Ishikawa (cell line): ENCODE results near the gene SP5.

Experiments used
- CEBPB ChIP-seq: IDR thresholded peaks from 2 replicates; pipeline ENCODE4 v1.6.1; 2012
- CREB1 ChIP-seq: IDR thresholded peaks from 2 replicates; pipeline ENCODE4 v1.6.1; 2012; ENCODE audit warnings: low read depth
- EGR1 ChIP-seq: IDR thresholded peaks from 2 replicates; pipeline ENCODE4 v1.6.1; 2012
- EP300 ChIP-seq: IDR thresholded peaks from 2 replicates; pipeline ENCODE4 v1.6.1; 2012; ENCODE audit warnings: borderline replicate concordance
- FOXM1 ChIP-seq: IDR thresholded peaks from 2 replicates; pipeline ENCODE4 v1.6.1; 2012; ENCODE audit warnings: low read depth, borderline replicate concordance
- MAX ChIP-seq: IDR thresholded peaks from 2 replicates; pipeline ENCODE4 v1.6.1; 2012
- NFIC ChIP-seq: IDR thresholded peaks from 2 replicates; pipeline ENCODE4 v1.6.1; 2012
- RAD21 ChIP-seq: IDR thresholded peaks from 2 replicates; pipeline ENCODE4 v1.6.1; 2012; ENCODE audit warnings: low read depth
- TAF1 ChIP-seq: IDR thresholded peaks from 2 replicates; pipeline ENCODE4 v1.6.1; 2012; ENCODE audit warnings: low read depth, mild to moderate bottlenecking
- TCF12 ChIP-seq: IDR thresholded peaks from 2 replicates; pipeline ENCODE4 v1.6.1; 2012; ENCODE audit warnings: low read depth
- TEAD4 ChIP-seq: IDR thresholded peaks from 2 replicates; pipeline ENCODE4 v1.6.1; 2012
- YY1 ChIP-seq: IDR thresholded peaks from 2 replicates; pipeline ENCODE4 v1.6.1; 2012; ENCODE audit warnings: low read depth
- ZBTB7A ChIP-seq: IDR thresholded peaks from 2 replicates; pipeline ENCODE4 v1.6.1; 2012; ENCODE audit warnings: low read depth
- TF ChIP-seq, protein P1 (sequence below): IDR thresholded peaks from 2 replicates; pipeline ENCODE4 v1.6.1; 2012
- TF ChIP-seq, protein P2 (sequence below): IDR thresholded peaks from 2 replicates; pipeline ENCODE4 v1.6.1; 2012; ENCODE audit warnings: low read depth, mild to moderate bottlenecking

Gene SP5

DNA sequence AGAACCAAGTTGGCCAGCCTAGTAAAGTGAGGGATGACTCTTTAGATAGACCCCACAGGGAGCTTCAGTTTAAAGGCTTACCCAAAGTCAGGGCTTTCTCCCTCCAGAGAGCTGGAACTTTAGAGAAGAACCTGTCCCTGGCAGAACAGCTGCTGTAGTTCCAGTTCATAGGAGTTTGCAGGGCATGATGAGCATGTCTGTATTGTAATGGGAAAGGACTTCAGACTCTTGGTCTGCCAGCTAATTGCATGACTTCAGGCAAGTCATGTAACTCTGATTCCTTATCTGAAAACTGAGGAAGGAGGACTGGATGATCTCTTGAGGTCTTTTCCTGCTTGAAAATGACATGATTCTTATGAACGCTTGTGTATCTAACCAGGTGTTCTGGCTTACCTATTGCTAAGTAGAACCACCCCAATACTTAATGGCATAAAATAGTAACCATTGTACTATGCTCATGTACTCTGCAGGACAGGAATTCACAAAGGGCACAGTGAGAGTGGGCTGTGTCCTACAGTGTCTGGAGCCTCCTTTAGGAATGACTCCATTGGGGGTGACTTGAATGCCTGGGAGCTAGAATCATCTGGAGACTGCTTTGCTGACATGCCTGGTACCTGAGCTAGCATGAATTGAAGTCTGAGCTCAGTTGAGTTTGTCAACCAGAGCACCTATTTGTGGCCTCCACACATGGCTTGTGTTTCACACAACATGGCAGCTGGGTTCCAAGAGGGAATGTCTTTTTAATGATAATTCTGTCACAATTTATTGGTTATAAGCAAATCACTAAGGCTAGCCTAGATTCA lies 18.9 kb downstream of the SP5 start:
- TF ChIP-seq ZBTB7A: no peak
- TF ChIP-seq, protein P1, sequence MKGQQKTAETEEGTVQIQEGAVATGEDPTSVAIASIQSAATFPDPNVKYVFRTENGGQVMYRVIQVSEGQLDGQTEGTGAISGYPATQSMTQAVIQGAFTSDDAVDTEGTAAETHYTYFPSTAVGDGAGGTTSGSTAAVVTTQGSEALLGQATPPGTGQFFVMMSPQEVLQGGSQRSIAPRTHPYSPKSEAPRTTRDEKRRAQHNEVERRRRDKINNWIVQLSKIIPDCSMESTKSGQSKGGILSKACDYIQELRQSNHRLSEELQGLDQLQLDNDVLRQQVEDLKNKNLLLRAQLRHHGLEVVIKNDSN: no peak
- TF ChIP-seq TAF1: no peak
- no peak for TF ChIP-seq EGR1
- no peak for TF ChIP-seq TCF12
- no peak for TF ChIP-seq NFIC
- TF ChIP-seq RAD21: no peak
- TF ChIP-seq CREB1: no peak
- TF ChIP-seq CEBPB: no peak
- no peak for TF ChIP-seq MAX
- no peak for TF ChIP-seq FOXM1
- no peak for TF ChIP-seq YY1
- no peak for TF ChIP-seq TEAD4
- TF ChIP-seq, protein P2, sequence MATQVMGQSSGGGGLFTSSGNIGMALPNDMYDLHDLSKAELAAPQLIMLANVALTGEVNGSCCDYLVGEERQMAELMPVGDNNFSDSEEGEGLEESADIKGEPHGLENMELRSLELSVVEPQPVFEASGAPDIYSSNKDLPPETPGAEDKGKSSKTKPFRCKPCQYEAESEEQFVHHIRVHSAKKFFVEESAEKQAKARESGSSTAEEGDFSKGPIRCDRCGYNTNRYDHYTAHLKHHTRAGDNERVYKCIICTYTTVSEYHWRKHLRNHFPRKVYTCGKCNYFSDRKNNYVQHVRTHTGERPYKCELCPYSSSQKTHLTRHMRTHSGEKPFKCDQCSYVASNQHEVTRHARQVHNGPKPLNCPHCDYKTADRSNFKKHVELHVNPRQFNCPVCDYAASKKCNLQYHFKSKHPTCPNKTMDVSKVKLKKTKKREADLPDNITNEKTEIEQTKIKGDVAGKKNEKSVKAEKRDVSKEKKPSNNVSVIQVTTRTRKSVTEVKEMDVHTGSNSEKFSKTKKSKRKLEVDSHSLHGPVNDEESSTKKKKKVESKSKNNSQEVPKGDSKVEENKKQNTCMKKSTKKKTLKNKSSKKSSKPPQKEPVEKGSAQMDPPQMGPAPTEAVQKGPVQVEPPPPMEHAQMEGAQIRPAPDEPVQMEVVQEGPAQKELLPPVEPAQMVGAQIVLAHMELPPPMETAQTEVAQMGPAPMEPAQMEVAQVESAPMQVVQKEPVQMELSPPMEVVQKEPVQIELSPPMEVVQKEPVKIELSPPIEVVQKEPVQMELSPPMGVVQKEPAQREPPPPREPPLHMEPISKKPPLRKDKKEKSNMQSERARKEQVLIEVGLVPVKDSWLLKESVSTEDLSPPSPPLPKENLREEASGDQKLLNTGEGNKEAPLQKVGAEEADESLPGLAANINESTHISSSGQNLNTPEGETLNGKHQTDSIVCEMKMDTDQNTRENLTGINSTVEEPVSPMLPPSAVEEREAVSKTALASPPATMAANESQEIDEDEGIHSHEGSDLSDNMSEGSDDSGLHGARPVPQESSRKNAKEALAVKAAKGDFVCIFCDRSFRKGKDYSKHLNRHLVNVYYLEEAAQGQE: no peak
- TF ChIP-seq EP300: no peak

GRCh38 chr2:170736628-170737027 lies 21.5 kb downstream of the SP5 start:
- peak; percentile 32; the same call in 1 of the 2 replicates for TF ChIP-seq RAD21
- no peak for TF ChIP-seq TAF1
- TF ChIP-seq TEAD4: no peak

GRCh38 chr2:170737406-170737805 lies 22.3 kb downstream of the SP5 start:
- TF ChIP-seq RAD21 (no peak), TCF12 (no peak), NFIC (no peak), EGR1 (no peak), CREB1 (no peak), TEAD4 (no peak)
- TF ChIP-seq, protein P1: no peak
- TF ChIP-seq, protein P2: no peak

DNA sequence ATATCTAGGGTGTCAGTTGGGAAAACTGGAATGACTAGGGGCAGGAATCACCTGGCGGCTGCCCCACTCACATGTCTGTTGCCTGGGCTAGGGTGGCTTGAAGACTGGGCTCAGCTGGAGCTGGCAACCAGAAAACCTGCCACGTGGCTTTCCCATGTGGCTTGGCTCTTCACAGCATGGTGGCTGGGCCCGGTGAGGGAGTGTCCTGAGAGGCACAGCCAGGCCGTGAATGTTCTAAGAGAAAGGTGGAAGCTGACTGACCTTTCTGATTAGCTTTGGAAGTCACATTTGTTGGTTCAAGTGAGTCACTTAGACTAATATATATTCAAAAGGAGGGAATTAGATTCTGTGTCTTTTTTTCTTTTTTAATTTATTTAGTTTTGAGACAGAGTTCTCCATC lies 22.7 kb downstream of the SP5 start:
- TF ChIP-seq EP300 (no peak), MAX (peak; percentile 58)

GRCh38 chr2:170739048-170739447 lies 23.9 kb downstream of the SP5 start:
- TF ChIP-seq MAX (no peak), NFIC (peak; percentile 92), CEBPB (no peak), ZBTB7A (no peak), TAF1 (no peak), CREB1 (0 out of 2 replicates have a peak, but pooled peaks have one; percentile 35), EP300 (peak; percentile 96), YY1 (no peak), TEAD4 (peak; percentile 96), EGR1 (no peak), TCF12 (peak; percentile 97), RAD21 (no peak; the same call in 1 of the 2 replicates), FOXM1 (peak; percentile 90)
- TF ChIP-seq, protein P2: no peak
- TF ChIP-seq, protein P1: no peak
